Suprapubic skin (tissue), 4 donors: ENCODE measurements around the gene DPP10.

Source experiments
- CTCF ChIP-seq, 2 donors: fragments of 200-600 bp in 1 of 2; fragments of 450-650 bp in 1 of 2; sonication (generic) in 1 of 2; IDR thresholded peaks; one replicate each; pipeline ENCODE4 v1.5.1; 2016 to 2019; ENCODE audit warnings: antibody characterized with exemption in 2 of 2, mild to moderate bottlenecking in 1 of 2, moderate library complexity in 1 of 2
- EP300 ChIP-seq: sonication (generic); formaldehyde crosslinking; IDR thresholded peaks from one replicate; pipeline ENCODE4 v1.6.1; 2017; ENCODE audit warnings: antibody characterized with exemption
- POLR2A ChIP-seq, 2 donors: fragments of 450-650 bp; IDR thresholded peaks; one replicate each; pipeline ENCODE4 v1.6.1; 2017; ENCODE audit warnings: antibody characterized with exemption in 2 of 2, mild to moderate bottlenecking in 2 of 2, moderate library complexity in 2 of 2
- POLR2AphosphoS5 ChIP-seq, 3 donors: sonication (generic); formaldehyde crosslinking; IDR thresholded peaks; one replicate each; pipeline ENCODE4 v1.6.1; 2017; ENCODE audit warnings: antibody characterized with exemption in 3 of 3

GRCh38 chr2:115584507-115584906 is 1142.1 kb downstream of the DPP10 start:
- TF ChIP-seq CTCF (IDR thresholded peaks at IDR 0.05) (no peak), POLR2A (IDR thresholded peaks at IDR 0.05) (no peak), POLR2AphosphoS5 (IDR thresholded peaks at IDR 0.05) (no peak), EP300 (no peak)
